ENCODE data around the gene PRKAR1B. TPM values are rescaled to one million over a fixed set of nuclear protein-coding genes. Genes with fewer than 3 reads are reported as not detected.
A peak's percentile ranks its signal among the peaks of the same experiment; 100 is the strongest.
"Not testable (repeated sequence)": the region's sequence is repeated elsewhere in the genome, so short reads cannot be mapped to it uniquely, and the experiment has no call there.

PRKAR1B gene
- total RNA-seq, 4 donors from 2014 or later: 1.2 to 12.5 (median 3.6) TPM

GRCh38 chr7:746155-747061, 19.3 kb upstream of the PRKAR1B start:
- intact Hi-C loops (cut with DNase I; ENCODE audit: low total_unique reads): no loop called here
- H3K9me3 ChIP-seq: no peaks in the 10 kb centered on the region
- no peaks in the 10 kb centered on the region for H3K4me1 ChIP-seq
- no peak overlapping the region for H3K4me3 ChIP-seq
- H3K36me3 ChIP-seq: peaks cover 0 to 2% of the 10 kb centered on the region in 2 donors
- ATAC-seq: no peak
- H3K27me3 ChIP-seq: no peaks in the 10 kb centered on the region
- no peak for DNase-seq
- TF ChIP-seq CTCF (IDR thresholded peaks at IDR 0.05 in 4 of 5, conservative IDR thresholded peaks at IDR 0.05 in 1 of 5) (no peak), POLR2A (IDR thresholded peaks at IDR 0.05) (no peak)
- in situ Hi-C loops (cut with MboI; ENCODE audit: low sequenced_read_pairs in 4 of 4): no loop called here
- no peak overlapping the region for H3K27ac ChIP-seq

DNA sequence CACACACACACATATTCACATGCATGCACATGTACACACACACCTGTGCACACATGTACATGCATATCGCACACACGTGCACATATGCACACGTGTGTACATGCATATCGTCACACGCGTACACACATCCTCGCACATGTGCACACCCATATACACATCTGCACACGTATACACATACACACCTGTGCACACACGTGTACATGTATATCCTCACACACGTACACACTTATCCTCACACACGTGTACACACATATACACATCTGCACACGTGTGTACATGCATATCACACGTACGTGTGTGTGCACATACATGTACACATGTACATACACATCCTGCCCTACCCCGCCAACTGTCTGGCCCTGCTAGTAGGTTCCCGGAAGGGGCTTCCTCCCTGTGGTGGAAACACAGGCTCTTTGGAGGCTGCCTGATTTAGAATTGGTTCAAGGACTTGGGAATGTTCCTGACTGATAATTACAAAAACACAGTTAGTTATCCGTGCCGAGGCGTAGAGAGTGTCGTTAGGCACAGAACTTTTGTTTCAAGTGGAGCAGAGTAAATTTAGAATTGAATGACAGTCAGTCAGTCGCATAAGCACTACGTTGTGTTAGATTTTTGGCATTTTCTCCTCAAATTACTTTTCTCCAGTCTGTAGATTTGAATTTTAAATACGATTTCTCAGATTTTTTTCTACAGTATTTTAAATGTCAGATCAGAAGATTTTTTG, 18.5 kb upstream of the PRKAR1B start:
- Histone ChIP-seq H3K27ac (no peak overlapping the region), H3K9me3 (no peaks in the 10 kb centered on the region), H3K27me3 (no peaks in the 10 kb centered on the region), H3K4me1 (no peaks in the 10 kb centered on the region), H3K4me3 (no peak overlapping the region), H3K36me3 (peaks cover 0 to 10% of the 10 kb centered on the region in 2 donors)
- DNase-seq (peak in 1 of 2 donors; percentile 1), ATAC-seq (no peak)
- TF ChIP-seq CTCF (IDR thresholded peaks at IDR 0.05 in 4 of 5, conservative IDR thresholded peaks at IDR 0.05 in 1 of 5) (no peak), POLR2A (IDR thresholded peaks at IDR 0.05) (no peak)
- in situ Hi-C loops (cut with MboI; ENCODE audit: low sequenced_read_pairs in 4 of 4): no loop called here
- intact Hi-C loops (cut with DNase I; ENCODE audit: low total_unique reads): no loop called here

DNA sequence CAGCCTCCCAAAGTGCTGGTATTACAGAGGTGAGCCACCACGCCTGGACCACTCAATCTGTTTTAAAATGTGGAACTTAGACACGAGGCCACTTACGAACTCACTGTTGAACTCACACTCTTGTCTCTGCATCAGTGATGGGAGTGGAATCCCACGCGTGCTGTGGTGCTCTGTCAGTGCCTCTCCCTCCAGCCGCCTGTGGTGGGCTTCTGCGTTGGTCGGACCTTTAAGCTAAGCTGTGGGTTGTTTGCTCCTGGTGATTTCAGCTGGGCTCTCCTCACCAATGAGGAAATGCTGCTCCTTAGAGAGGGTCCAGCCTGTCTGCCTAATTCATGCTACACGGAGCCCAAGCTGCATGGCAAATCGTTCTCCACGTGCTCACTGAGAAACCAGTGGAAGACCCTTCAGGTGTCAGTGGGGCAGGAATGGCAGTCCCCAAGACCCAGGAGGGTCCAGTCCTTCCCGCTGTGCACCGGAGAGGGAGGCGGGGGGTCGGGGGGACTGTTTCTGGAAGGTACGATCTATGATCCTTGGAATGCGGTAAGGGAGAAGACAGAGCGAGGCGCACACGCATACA, 17.9 kb upstream of the PRKAR1B start:
- Histone ChIP-seq H3K4me1 (no peaks in the 10 kb centered on the region), H3K4me3 (no peak overlapping the region), H3K36me3 (peaks cover 0 to 15% of the 10 kb centered on the region in 2 donors), H3K27ac (no peak overlapping the region), H3K9me3 (no peaks in the 10 kb centered on the region), H3K27me3 (no peaks in the 10 kb centered on the region)
- DNase-seq (no peak), ATAC-seq (no peak)
- in situ Hi-C loops (cut with MboI; ENCODE audit: low sequenced_read_pairs in 4 of 4): no loop called here
- intact Hi-C loops (cut with DNase I; ENCODE audit: low total_unique reads): no loop called here
- TF ChIP-seq POLR2A (IDR thresholded peaks at IDR 0.05) (no peak), CTCF (IDR thresholded peaks at IDR 0.05 in 4 of 5, conservative IDR thresholded peaks at IDR 0.05 in 1 of 5) (no peak)

- H3K4me1 ChIP-seq; in situ Hi-C loops (cut with MboI; ENCODE audit: low sequenced_read_pairs in 4 of 4); H3K27ac ChIP-seq; H3K27me3 ChIP-seq; intact Hi-C loops (cut with DNase I; ENCODE audit: low total_unique reads); ATAC-seq; H3K9me3 ChIP-seq; DNase-seq; H3K4me3 ChIP-seq: not testable (repeated sequence)
- peaks cover 0 to 15% of the 10 kb centered on the region in 2 donors for H3K36me3 ChIP-seq
Measured at GRCh38 chr7:744128-744520, 17.0 kb upstream of the PRKAR1B start.

GRCh38 chr7:743341-744127, 16.5 kb upstream of the PRKAR1B start:
- intact Hi-C loops (cut with DNase I; ENCODE audit: low total_unique reads); H3K4me1 ChIP-seq; H3K9me3 ChIP-seq; H3K27ac ChIP-seq; H3K27me3 ChIP-seq; in situ Hi-C loops (cut with MboI; ENCODE audit: low sequenced_read_pairs in 4 of 4); DNase-seq; ATAC-seq; H3K4me3 ChIP-seq: not testable (repeated sequence)
- peaks cover 0 to 15% of the 10 kb centered on the region in 2 donors for H3K36me3 ChIP-seq

All from gastrocnemius medialis (tissue), 4 donors.